Measurements from ENCODE around the gene ERBIN.

GRCh38 chr5:65970481-65971367 is 44.3 kb downstream of the ERBIN start:
- TF ChIP-seq CTCF (IDR thresholded peaks at IDR 0.05; ENCODE audit: poor library complexity) (no peak), EZH2 (IDR thresholded peaks at IDR 0.05; ENCODE audit: borderline replicate concordance) (no peak), EZH2phosphoT487 (IDR thresholded peaks at IDR 0.05; ENCODE audit: low read depth, severe bottlenecking, unreplicated experiment) (no peak)

All from hepatocyte (in vitro differentiated cells).